K562 (cell line): ENCODE data around the gene BIRC5. TPM values are rescaled to one million over a fixed set of nuclear protein-coding genes. Genes with fewer than 3 reads are reported as not detected.

ENCODE experiments used
- BDP1 ChIP-seq: IDR thresholded peaks from 3 replicates; pipeline ENCODE4 v1.6.1; 2011; ENCODE audit not compliant: insufficient read length, insufficient read depth
- CREB1 ChIP-seq, 2 experiments: sonication (generic) in 1 of 2; formaldehyde crosslinking in 1 of 2; IDR thresholded peaks; 2 replicates each; pipeline versions ENCODE4 v1.6.1 to v1.8.0; 2012 to 2022; ENCODE audit warnings: inconsistent platforms in 1 of 2, mild to moderate bottlenecking in 1 of 2, missing genetic modification reagents in 1 of 2, moderate library complexity in 1 of 2
- KDM5B ChIP-seq: fragments of 200-600 bp; sonication (generic); IDR thresholded peaks from 2 replicates; pipeline ENCODE4 v1.6.1; 2012; ENCODE audit warnings: low read depth, mild to moderate bottlenecking, moderate library complexity, low read length, control low read depth, inconsistent platforms; ENCODE audit not compliant: insufficient replicate concordance
- MIER1 ChIP-seq: fragments of 450-650 bp; IDR thresholded peaks from 2 replicates; pipeline ENCODE4 v1.6.1; 2016; ENCODE audit warnings: antibody characterized with exemption, mild to moderate bottlenecking, low read depth
- RBM22 ChIP-seq: fragments of 200-400 bp; formaldehyde crosslinking; IDR thresholded peaks from 2 replicates; pipeline ENCODE4 v1.6.1; 2018; ENCODE audit warnings: low read length, low read depth; ENCODE audit not compliant: poor library complexity, severe bottlenecking
- RUNX1 ChIP-seq: sonication (generic); IDR thresholded peaks from 2 replicates; pipeline ENCODE4 v1.6.1; 2016; ENCODE audit warnings: antibody characterized with exemption, low read depth
- ZNF347 ChIP-seq: fragments of 450-650 bp; formaldehyde crosslinking; IDR thresholded peaks from 2 replicates; pipeline ENCODE4 v1.4.0; 2020; ENCODE audit warnings: low read depth, mild to moderate bottlenecking, moderate library complexity
- polyA plus RNA-seq, 8 experiments: library from polyadenylated mRNA; depleted of rRNA in 4 of 8; stranded (reverse) in 5 of 8; unstranded in 3 of 8; fragments of >200 nt; fragmentation: Nextera tagmentation in 2 of 8; fragmentation: Illumina TruSeq in 1 of 8; extraction: Ambion mirVana in 2 of 8; extraction: Trizol in 1 of 8; gene quantifications; 2 replicates each; pipeline versions ENCODE4 v1.2.1 to v1.2.3, GENCODE V29; 2011 to 2014; ENCODE audit warnings: inconsistent platforms in 1 of 8, missing spikeins in 1 of 8
- total RNA-seq, 7 experiments: library from RNA; depleted of rRNA in 6 of 7; stranded (reverse); fragments of >200 nt in 6 of 7; fragmentation: Illumina TruSeq in 2 of 7; extraction: Trizol in 2 of 7; gene quantifications; 2 replicates each; pipeline versions ENCODE4 v1.2.1 to v1.2.3, GENCODE V29; 2011 to 2021; ENCODE audit warnings: low replicate concordance in 1 of 7
- TF ChIP-seq, protein P1 (sequence below): sonication (generic); formaldehyde crosslinking; IDR thresholded peaks from 2 replicates; pipeline ENCODE4 v1.8.0; 2023; ENCODE audit warnings: mild to moderate bottlenecking, missing genetic modification reagents
- TF ChIP-seq, protein P2 (sequence below): fragments of 450-650 bp; IDR thresholded peaks from 2 replicates; pipeline ENCODE4 v1.6.1; 2016; ENCODE audit warnings: low read depth
- TF ChIP-seq, protein P3 (sequence below): fragments of 250-450 bp; sonication (Bioruptor Pico); IDR thresholded peaks from 2 replicates; pipeline ENCODE4 v1.9.0; 2021; ENCODE audit warnings: mild to moderate bottlenecking, inconsistent platforms

BIRC5 gene
- total and polyA plus RNA-seq, 9 of the 15 experiments (the other 6 are each of a cell fraction or from before 2014, with no cell fraction given) = 64.4 to 140 (median 101) TPM

DNA sequence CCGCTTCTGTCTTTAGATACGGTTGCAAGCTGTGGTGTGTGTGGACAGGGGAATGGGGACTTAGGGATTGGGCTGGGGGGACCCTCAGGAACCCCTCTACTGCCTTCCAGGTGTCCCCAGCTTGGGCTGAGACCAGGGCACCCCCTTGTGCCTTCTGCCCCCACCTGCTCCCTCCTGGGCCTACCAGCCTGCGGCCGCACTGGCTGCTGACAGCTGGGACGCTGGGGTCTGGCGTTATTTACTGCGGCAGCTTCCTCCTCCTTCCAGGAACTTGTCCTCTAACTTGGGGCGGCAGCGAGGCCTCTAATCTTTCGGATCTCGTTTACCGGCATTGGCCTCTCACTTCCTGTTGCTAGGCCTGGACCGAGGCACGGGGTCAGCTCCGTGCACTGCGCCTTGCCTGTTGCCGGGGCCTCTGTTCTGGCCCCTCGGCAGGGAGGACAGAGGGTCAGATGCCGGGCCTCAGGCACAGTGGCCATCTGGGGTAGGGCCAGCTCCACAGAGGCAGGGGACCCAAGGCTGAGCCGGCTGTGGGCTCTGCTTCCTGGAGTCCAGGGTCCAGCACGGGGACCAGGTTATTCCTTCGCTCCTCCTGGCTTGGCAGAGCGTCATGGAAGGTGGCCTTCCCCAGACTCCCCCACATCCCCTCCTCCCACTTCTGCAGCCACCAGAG, 49.1 kb downstream of the BIRC5 start (continued):
- TF ChIP-seq CREB1 (IDR thresholded peaks at IDR 0.05) = no peak
- TF ChIP-seq CREB1 (CRISPR knock-in tag; IDR thresholded peaks at IDR 0.05) = no peak
- no peak for TF ChIP-seq BDP1
- TF ChIP-seq, protein P1, sequence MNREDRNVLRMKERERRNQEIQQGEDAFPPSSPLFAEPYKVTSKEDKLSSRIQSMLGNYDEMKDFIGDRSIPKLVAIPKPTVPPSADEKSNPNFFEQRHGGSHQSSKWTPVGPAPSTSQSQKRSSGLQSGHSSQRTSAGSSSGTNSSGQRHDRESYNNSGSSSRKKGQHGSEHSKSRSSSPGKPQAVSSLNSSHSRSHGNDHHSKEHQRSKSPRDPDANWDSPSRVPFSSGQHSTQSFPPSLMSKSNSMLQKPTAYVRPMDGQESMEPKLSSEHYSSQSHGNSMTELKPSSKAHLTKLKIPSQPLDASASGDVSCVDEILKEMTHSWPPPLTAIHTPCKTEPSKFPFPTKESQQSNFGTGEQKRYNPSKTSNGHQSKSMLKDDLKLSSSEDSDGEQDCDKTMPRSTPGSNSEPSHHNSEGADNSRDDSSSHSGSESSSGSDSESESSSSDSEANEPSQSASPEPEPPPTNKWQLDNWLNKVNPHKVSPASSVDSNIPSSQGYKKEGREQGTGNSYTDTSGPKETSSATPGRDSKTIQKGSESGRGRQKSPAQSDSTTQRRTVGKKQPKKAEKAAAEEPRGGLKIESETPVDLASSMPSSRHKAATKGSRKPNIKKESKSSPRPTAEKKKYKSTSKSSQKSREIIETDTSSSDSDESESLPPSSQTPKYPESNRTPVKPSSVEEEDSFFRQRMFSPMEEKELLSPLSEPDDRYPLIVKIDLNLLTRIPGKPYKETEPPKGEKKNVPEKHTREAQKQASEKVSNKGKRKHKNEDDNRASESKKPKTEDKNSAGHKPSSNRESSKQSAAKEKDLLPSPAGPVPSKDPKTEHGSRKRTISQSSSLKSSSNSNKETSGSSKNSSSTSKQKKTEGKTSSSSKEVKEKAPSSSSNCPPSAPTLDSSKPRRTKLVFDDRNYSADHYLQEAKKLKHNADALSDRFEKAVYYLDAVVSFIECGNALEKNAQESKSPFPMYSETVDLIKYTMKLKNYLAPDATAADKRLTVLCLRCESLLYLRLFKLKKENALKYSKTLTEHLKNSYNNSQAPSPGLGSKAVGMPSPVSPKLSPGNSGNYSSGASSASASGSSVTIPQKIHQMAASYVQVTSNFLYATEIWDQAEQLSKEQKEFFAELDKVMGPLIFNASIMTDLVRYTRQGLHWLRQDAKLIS (CRISPR knock-in tag) = 0 out of 2 replicates have a peak, but pooled peaks have one; percentile 57
- TF ChIP-seq, protein P2, sequence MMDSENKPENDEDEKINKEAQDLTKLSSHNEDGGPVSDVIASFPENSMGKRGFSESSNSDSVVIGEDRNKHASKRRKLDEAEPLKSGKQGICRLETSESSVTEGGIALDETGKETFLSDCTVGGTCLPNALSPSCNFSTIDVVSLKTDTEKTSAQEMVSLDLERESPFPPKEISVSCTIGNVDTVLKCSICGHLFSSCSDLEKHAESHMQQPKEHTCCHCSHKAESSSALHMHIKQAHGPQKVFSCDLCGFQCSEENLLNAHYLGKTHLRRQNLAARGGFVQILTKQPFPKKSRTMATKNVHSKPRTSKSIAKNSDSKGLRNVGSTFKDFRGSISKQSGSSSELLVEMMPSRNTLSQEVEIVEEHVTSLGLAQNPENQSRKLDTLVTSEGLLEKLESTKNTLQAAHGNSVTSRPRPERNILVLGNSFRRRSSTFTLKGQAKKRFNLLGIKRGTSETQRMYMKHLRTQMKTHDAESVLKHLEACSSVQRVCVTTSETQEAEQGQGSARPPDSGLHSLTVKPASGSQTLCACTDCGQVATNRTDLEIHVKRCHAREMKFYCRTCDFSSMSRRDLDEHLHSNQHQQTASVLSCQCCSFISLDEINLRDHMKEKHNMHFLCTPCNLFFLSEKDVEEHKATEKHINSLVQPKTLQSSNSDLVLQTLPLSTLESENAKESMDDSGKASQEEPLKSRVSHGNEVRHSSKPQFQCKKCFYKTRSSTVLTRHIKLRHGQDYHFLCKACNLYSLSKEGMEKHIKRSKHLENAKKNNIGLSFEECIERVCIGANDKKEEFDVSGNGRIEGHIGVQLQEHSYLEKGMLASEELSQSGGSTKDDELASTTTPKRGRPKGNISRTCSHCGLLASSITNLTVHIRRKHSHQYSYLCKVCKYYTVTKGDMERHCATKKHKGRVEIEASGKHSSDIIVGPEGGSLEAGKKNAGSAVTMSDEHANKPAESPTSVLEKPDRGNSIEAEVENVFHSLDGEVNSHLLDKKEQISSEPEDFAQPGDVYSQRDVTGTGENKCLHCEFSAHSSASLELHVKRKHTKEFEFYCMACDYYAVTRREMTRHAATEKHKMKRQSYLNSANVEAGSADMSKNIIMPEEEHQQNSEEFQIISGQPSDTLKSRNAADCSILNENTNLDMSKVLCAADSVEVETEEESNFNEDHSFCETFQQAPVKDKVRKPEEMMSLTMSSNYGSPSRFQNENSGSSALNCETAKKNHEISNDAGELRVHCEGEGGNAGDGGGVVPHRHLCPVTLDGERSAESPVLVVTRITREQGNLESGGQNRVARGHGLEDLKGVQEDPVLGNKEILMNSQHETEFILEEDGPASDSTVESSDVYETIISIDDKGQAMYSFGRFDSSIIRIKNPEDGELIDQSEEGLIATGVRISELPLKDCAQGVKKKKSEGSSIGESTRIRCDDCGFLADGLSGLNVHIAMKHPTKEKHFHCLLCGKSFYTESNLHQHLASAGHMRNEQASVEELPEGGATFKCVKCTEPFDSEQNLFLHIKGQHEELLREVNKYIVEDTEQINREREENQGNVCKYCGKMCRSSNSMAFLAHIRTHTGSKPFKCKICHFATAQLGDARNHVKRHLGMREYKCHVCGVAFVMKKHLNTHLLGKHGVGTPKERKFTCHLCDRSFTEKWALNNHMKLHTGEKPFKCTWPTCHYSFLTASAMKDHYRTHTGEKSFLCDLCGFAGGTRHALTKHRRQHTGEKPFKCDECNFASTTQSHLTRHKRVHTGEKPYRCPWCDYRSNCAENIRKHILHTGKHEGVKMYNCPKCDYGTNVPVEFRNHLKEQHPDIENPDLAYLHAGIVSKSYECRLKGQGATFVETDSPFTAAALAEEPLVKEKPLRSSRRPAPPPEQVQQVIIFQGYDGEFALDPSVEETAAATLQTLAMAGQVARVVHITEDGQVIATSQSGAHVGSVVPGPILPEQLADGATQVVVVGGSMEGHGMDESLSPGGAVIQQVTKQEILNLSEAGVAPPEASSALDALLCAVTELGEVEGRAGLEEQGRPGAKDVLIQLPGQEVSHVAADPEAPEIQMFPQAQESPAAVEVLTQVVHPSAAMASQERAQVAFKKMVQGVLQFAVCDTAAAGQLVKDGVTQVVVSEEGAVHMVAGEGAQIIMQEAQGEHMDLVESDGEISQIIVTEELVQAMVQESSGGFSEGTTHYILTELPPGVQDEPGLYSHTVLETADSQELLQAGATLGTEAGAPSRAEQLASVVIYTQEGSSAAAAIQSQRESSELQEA = no peak
- no peak for TF ChIP-seq MIER1
- TF ChIP-seq KDM5B = peak; percentile 57
- TF ChIP-seq, protein P3, sequence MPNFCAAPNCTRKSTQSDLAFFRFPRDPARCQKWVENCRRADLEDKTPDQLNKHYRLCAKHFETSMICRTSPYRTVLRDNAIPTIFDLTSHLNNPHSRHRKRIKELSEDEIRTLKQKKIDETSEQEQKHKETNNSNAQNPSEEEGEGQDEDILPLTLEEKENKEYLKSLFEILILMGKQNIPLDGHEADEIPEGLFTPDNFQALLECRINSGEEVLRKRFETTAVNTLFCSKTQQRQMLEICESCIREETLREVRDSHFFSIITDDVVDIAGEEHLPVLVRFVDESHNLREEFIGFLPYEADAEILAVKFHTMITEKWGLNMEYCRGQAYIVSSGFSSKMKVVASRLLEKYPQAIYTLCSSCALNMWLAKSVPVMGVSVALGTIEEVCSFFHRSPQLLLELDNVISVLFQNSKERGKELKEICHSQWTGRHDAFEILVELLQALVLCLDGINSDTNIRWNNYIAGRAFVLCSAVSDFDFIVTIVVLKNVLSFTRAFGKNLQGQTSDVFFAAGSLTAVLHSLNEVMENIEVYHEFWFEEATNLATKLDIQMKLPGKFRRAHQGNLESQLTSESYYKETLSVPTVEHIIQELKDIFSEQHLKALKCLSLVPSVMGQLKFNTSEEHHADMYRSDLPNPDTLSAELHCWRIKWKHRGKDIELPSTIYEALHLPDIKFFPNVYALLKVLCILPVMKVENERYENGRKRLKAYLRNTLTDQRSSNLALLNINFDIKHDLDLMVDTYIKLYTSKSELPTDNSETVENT (CRISPR knock-in tag) = no peak
- TF ChIP-seq ZNF347 (CRISPR knock-in tag) = no peak
- no peak for TF ChIP-seq RBM22
- TF ChIP-seq RUNX1 = no peak
